ENCODE data around the gene SKIC8.

DNA sequence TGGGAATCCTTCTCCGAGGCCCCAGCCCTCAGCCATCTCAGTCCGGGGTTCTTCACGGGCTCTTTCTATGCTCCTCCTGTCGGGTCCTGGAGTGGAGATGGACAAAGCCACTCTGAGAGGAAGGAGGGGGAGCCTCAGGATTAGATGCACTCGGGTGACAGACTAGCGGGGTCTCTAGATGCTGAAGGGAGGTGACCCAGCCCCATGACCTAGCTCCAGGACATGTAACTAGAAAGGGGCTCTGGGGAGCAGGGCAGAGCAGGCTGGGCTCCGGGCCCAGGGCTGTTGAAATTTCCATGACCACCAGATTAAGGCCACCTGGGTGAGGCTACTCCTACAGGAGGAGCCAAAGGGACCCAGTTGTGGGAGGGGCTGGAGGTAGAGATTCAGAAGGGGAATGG is 14.8 kb upstream of the SKIC8 start:
- TF ChIP-seq EZH2 (IDR thresholded peaks at IDR 0.05; ENCODE audit: insufficient read depth, poor library complexity, severe bottlenecking) (no peak), EZH2phosphoT487 (IDR thresholded peaks at IDR 0.05; ENCODE audit: insufficient read depth, low read depth) (no peak)

Data from GM23248 (cell line).